ENCODE results near the gene USP15.

DNA sequence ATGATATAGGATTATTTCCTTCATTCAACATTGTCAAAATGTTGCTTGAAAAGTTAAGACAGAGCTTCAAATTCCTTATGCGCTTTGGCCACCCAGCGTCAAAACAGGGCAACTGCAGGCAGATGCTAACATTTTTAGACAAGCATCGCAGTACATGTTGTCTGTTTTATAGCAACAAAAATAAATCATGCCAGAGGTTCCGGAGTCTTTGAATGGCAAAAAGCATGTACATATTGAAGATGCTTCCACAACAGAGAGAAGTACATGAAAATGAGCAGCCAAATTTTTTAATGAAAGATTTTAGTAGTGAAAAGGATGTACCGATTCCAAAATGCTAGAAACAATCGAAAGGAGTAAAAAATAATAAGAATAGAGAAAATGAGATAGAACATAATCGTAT lies 49.8 kb upstream of the USP15 start:
- TF ChIP-seq, protein P1, sequence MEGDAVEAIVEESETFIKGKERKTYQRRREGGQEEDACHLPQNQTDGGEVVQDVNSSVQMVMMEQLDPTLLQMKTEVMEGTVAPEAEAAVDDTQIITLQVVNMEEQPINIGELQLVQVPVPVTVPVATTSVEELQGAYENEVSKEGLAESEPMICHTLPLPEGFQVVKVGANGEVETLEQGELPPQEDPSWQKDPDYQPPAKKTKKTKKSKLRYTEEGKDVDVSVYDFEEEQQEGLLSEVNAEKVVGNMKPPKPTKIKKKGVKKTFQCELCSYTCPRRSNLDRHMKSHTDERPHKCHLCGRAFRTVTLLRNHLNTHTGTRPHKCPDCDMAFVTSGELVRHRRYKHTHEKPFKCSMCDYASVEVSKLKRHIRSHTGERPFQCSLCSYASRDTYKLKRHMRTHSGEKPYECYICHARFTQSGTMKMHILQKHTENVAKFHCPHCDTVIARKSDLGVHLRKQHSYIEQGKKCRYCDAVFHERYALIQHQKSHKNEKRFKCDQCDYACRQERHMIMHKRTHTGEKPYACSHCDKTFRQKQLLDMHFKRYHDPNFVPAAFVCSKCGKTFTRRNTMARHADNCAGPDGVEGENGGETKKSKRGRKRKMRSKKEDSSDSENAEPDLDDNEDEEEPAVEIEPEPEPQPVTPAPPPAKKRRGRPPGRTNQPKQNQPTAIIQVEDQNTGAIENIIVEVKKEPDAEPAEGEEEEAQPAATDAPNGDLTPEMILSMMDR (IDR thresholded peaks at IDR 0.05) = peak; percentile 57 to 82 (median 64)
- no peak for TF ChIP-seq POLR2A (IDR thresholded peaks at IDR 0.05)
